HG03558 (cell line): ENCODE measurements around the gene B3GNT8.
"Not testable (repeated sequence)": the region's sequence is repeated elsewhere in the genome, so short reads cannot be mapped to it uniquely, and the experiment has no call there.

ENCODE experiments used
- ATAC-seq: cut with Tn5 transposase; IDR thresholded peaks from one replicate; pipeline ENCODE4 v1.9.1; 2021; ENCODE audit warnings: moderate number of reproducible peaks; ENCODE audit not compliant: unreplicated experiment; ENCODE audit errors: extremely low read depth

The B3GNT8 gene

DNA sequence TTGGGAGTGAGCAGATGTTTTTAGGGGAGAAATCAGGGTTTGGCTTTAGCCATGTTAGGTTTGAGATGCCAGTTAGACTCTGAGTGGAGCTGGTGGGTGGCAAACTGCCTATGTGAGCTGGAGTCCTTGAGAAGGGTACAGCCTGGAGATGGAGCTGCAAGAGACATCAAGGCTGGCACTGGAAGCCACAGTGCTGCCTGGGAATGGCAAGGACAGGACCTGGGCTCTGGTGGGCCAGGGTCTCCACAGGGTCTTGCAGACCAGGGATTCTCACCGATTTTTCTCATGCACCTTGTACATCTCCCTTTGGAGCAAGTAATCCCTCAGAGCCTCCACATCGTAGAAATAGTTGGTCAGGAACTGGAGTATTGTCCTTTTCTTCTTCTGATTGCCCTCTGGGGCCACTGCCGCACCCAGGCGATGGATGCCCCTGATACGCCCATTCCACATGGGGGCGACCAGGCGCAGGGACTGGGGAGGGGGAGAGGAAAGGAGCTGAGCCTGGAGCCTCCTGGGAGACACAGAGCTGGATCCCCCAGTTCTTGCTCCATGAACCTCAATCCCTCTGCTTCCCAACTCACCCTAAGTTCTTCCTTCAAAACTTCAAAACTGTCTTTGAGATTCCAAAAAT is 10.9 kb upstream of the B3GNT8 start:
- ATAC-seq = no peak

DNA sequence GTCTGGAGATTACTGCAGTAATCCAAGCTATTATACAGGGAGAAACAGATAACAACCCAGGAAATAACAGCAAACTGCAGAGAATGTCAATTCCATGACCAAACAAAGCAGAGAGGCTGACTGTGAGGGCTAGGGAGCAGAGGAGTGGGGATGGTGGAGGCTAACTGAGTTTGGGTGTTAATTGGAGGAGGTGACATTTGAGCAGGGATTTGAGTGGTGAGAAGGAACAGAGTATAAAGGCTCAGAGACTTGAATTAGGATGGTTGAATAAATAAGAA is 9.4 kb upstream of the B3GNT8 start:
- no peak for ATAC-seq

DNA sequence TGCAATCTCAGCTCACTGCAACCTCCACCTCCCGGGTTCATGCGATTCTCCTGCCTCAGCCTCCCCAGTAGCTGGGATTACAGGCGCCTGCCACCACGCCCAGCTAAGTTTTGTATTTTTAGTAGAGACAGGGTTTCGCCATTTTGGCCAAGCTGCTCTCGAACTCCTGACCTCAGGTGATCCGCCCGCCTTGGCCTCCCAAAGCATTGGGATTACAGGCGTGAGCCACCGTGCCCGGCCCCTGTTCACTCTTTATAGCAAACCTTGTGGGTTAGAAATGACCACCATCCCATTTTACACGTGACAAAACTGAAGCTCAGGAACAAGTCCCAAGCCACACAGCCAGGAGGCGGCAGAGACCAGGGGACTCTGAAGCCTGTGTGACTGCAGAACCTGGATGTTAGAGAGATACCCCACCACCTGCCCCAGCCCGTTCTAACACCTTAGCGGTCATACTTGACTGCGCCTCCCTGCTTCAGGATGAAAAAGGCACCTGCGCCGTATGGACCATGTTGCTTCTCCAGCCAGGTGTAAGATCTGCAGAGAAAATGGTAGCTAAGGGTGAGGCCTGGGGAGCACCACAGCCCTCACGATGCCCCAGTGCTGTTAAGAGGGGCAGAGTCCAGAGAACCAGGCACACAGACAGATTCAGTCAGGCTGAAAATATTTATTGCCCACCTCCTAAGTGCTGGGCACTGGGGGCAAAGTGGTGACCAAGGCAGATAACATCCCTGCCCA is 8.9 kb upstream of the B3GNT8 start:
- no peak for ATAC-seq

DNA sequence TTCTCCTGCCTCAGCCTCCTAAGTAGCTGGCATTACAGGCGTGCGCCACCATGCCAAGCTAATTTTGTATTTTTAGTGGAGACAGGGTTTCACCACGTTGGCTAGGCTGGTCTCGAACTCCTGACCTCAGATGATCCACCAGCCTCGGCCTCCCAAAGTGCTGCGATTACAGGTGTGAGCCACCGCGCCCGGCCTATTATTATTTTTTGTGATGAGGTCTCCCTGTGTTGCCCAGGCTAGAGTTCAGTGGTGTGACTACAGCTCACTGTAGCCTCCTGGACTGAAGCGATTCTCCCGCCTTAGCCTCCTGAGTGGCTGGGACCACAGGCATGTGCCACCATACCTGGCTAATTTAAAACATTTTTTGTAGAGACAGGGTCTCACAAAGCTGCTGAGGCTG is 8.2 kb upstream of the B3GNT8 start:
- not testable (repeated sequence) for ATAC-seq

DNA sequence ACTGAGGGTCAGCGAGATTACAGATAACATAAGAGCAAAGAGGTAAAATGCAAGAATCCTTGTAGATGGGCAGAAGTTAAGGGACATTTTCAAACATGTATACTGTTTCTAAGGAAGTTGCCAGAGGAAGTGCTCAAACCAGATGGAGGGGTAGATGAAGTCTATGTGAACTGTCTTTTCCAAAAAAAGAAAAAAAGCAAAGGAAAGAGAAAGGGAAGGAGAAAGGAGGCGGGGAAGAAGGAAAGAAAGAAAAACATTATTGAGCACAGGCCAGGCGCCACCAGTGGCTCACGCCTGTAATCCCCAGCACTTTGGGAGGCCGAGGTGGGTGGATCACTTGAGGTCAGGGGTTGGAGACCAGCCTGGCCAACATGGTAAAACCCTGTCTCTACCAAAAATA is 7.3 kb upstream of the B3GNT8 start:
- ATAC-seq = no peak

DNA sequence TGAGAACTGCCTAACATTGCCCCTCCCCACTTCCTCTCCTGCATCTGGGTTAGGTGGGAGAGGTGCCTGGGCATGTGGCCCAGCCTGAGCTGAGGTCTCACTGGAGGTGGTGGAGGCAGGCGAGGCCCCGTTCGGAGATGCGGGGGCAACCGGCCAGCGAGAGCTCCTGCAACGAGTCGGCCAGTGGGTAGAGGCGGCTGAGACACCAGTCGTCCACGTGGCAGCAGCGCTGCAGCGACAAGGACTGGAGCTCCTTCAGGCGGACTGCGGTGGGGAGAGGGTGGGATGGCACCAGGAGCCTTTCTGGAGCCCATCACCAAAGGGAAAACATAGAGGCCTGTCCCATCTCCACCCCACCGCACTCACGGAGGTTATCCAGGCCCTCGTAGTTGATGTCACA is 6.0 kb upstream of the B3GNT8 start:
- ATAC-seq = no peak

DNA sequence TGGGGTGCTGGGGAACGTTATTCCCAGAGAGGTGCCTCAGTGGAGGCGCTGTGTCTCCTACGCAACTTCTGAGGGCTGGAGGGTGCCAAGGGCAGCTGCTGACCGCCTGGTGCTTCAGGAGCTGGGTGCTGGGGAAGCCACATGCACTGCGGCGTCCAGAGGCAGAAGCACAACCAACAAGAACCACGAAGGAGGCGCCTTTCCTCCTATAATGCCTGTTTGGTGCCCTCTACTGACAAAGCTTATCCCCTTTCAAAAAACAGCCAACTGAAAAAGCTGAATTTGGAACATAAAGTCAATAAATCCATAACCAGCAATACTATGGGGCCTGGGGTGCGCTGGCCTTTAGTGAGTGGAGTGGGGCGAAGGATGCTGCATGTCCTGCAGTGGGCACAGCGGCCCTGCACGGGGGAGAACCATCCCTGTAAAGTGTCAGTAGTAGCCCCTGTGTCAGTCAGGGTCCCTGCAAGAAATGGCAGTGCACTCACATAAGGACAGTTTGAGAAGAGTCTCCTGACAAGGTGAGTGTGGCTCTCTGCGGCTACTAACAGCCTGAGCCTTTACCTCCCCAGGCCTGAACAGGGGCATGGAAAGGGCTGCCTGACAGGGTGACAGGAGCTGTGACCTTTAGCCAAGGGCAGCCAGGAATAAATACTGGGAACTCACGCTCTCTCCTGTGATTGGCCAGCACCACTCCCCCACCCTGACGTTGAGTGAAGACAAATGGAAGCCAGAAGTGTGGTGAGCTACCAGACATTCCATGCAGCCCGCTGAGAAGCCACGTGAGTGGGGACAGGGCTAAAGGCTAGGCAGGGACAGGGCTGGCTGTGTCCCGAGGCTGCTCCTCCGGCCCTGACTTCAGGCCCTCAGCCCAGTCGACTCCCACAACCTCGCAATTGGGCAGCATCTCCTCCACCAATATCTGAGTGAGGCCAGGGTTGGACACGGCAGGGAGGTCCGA is 4.5 kb upstream of the B3GNT8 start:
- no peak for ATAC-seq

DNA sequence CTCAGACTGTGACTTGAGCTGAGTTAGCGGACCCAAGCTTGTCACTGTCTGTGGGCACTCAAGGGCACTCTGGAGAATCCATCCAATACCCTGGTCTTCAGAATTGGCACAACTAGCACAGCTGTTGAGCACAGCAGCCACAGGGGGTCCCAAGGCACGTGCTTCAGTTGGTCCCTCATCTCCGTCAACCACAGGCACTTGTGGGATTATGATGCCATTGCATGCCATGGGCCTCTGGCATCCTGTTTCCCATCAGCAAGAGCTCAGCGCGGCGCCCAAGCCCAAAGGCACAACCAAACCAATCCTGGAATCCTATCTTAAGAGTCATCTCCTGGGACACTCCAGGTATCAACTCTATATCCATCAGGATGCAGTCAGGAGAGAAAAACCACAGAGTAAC is 3.7 kb upstream of the B3GNT8 start:
- ATAC-seq = no peak

DNA sequence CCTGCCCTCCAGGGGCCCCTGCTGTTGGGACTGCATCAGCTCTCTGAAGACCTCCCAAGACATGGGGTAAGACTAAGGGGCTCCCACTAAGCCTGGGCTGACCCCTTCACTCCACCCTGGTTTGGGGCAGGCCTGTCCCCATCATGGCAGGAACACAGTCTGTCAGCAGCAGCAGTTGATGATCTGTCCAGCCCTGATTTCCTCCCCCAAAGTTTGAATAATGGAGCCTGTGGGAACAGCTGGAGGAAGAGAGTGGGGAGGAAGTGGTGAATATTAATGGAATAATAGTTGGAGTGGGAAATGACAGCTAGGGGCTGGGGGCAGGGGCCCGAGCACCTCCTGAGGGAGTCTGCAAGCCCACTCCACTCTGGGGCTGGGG is 1.3 kb upstream of the B3GNT8 start:
- ATAC-seq = no peak

DNA sequence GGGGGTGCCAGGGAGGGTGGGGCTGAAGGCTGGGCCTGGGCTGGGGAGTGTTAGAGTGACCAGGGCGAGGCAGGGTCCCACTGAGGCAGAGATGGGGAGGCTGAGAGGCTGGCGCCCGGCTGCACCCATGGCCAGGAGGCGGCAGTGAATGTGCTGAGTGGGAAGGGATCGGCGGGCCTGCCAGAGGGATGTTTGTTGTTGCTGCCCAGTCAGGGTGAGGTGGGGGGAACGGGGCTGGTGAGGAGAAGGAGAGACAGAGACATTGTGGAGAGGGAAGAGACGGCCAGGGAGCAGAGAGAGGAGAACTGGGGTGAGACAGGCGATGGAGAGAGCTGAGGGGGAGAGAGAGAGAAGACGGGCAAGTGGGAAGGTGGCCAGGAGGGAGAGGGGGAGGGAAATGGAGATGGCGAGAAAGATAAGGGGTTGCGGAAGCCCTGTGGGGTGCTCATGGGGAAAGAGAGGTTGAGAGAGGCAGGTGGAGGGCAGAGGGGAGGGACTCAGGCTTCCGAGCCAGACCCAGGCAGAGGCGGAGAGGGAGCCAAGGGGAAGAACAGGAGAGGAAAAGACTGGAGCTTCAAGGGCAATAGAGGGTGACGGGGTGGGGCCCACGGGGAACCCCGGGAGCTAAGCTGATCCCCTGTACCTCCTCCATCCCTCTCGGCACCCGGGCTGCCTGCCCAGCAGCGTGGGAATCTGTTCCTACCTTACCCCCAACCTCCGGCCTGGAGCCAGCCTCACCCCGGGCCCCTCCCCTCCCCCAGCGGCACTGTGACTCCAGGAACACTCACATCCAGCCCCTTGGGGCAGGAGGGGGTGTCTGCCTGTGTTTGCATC is 690 bp upstream of the B3GNT8 start:
- ATAC-seq = no peak

DNA sequence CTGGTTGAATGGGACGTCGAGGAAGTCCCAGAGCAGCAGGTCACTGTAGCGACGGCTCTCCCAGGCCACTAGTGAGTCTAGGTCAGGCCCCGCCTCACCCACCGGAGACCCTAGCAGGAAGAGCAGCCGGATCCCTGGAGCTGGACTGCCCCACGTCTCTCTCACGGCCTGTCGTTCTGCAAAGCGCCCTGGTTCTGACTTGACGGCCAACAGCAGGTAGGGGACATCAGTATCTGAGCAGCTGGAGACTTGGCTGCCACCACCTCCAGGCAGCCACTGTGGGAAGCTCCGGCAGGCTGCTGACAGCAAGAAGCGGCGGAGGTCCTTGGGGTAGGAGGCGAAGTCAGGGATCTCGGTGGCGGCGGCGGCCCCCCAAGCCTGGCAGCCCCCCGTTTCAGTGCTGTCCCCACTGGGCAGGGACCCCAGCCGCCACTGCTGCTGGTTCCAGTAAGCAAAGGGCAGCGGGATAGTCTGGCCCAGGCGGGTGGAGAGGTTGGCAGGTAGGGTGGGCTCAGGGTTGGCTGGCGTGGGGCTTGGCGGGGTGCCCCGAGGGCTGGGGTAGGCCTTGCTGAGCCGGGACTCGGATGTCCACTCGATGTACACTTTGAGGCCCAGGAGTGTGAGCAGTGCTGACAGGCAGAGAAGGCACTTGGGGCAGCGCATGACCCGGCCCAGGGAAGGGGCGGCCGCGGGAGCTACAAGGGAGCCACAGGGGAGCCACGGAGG is 895 bp downstream of the B3GNT8 start:
- no peak for ATAC-seq

DNA sequence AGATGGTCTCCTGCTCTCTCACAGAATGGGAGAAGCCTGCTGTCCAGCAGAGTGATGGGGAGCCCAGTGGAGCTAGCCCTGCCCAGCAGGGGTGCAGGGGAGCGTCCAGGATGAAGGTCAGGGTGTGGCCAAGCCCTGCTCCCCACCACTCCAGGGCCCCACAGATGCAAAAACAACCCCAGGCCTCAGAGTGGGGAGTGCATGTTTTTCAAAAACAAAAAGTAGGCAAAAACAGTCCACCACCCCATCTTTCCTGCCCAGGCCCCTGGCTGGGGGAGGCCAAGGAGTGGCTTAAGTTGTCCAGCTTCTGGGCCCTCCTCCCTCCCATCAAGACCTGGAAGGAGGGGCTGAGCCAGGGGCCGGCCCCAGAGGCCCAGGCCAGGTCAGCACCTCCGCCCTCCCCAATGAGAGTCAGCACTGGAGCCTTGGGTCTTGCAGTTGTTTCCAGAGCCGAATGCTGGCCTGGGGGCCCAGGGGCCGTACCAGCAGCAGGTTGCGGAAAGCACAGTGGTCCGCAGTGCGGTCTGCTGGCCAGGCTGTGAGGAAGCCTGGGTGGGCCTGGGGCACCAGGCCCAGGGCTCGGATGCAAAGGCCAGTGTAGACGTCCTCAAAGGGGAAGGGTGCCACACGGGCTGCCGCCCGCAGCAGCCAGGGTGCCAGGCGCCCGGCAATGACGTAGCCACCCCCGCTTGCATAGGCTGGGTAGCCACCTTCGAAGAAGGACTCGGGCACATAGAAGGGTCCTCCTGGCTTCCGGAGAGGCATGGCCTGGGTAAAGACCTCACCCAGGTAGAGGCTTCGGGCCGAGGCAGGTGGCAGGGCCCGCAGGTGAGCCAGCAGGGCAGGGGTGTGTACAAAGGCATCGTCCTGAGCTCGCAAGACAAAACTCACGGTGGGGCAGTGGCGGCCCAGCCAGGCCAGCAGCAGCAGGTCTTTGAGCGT is 1.7 kb downstream of the B3GNT8 start:
- ATAC-seq = no peak

DNA sequence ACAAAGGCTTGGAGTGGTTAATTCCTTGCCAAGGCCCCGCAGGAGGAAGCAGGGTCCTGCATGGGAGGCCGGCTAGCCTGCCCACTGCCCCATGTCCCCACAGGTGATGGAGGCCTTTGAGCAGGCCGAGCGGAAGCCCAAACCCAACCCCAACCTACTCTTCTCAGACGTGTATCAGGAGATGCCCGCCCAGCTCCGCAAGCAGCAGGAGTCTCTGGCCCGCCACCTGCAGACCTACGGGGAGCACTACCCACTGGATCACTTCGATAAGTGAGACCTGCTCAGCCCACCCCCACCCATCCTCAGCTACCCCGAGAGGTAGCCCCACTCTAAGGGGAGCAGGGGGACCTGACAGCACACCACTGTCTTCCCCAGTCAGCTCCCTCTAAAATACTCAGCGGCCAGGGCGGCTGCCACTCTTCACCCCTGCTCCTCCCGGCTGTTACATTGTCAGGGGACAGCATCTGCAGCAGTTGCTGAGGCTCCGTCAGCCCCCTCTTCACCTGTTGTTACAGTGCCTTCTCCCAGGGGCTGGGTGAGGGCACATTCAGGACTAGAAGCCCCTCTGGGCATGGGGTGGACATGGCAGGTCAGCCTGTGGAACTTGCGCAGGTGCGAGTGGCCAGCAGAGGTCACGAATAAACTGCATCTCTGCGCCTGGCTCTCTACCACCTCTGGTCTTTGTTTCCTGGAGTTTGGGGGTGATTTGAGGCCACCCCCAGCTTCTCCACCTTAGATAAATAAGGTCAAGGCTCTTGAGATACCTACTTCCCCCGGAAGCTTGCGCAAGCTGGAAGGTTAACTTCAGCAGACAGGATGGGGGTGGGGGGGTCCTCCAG is 2.6 kb downstream of the B3GNT8 start:
- no peak for ATAC-seq

DNA sequence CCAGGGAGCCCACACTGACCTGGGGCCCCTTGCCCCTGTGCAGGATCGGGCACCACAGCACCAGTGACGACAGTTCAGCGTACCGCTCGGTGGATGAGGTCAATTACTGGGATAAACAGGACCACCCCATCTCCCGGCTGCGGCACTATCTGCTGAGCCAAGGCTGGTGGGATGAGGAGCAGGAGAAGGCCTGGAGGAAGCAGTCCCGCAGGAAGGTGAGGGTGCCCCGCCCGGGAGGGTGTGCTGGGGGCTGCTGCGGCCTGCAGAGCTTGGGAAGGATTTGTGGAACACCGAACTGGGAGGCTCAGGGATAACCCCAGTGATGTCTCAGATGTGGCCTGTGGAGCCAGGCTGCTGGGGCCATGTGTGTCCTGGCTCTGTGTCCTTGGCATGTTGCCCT is 4.2 kb downstream of the B3GNT8 start:
- ATAC-seq = no peak

DNA sequence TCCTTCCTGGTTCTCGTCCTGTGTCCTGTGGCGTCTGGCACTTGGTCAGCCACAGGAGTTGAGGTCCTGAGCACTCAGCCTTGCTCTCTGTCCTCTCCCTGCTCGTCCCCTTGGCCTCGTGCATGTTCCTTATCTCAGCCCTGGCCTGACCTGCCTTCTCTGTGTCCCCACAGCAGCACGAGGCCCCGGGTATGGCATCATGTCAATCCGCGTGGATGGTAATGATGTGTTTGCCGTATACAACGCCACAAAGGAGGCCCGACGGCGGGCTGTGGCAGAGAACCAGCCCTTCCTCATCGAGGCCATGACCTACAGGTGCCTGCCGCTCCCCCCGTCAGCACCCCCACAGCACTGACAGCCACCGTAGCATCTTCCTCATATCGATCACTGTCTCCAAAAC is 4.7 kb downstream of the B3GNT8 start:
- no peak for ATAC-seq

DNA sequence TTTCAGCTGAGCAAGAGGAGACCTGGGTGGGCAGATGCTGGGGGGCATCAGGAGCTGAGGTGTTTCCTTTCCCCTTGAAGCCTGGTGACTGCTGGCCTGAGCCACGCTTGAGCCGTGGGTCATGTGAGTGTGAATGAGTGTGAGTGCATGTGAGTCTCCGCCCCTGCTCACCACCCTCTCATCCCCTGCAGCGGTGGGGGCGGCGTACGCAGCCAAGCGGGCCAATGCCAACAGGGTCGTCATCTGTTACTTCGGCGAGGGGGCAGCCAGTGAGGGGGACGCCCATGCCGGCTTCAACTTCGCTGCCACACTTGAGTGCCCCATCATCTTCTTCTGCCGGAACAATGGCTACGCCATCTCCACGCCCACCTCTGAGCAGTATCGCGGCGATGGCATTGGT is 5.2 kb downstream of the B3GNT8 start:
- ATAC-seq = no peak

DNA sequence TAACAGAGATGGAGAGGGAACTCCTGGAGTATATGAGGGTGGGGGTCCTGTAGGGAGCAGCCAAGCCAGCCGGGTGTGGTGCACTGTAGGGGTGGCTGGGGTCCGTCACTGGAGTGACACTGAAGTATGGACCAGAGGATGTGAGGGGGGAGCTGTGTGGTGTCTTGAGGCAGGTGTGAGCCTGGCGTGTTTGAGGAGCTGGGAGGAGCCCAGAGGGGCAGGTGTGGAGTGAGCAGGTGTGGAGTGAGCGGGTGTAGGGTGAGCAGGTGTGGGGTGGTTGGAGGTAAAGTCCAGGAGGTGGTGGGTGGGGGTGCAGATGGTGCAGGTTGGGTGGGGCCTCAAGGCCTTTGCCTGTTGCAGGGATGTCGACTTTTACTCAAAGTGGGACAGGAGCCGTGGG is 5.9 kb downstream of the B3GNT8 start:
- no peak for ATAC-seq
